HK-2 (cell line): ENCODE measurements around the gene PEAK3.

Source experiments
- DNase-seq: peaks from one replicate; pipeline ENCODE4 v3.0.0-alpha.2; 2018; ENCODE audit not compliant: unreplicated experiment

Gene PEAK3

GRCh38 chr19:2250766-2251105 lies 31.2 kb downstream of the PEAK3 start:
- DNase-seq, result no peak

GRCh38 chr19:2249880-2250765 lies 31.9 kb downstream of the PEAK3 start:
- DNase-seq, result no peak

GRCh38 chr19:2249010-2249866 lies 32.7 kb downstream of the PEAK3 start, which contains the start of gene AMH:
Gene AMH (plus strand): TSS chr19:2249323. CDS start chr19:2249333, 10 bp downstream.
- no peak for DNase-seq

GRCh38 chr19:2248136-2249009 lies 33.6 kb downstream of the PEAK3 start:
- DNase-seq, result no peak

GRCh38 chr19:2247433-2248101 lies 34.4 kb downstream of the PEAK3 start:
- no peak for DNase-seq

GRCh38 chr19:2246801-2247361 lies 35.1 kb downstream of the PEAK3 start:
- DNase-seq, result no peak

- DNase-seq, result no peak
Observed at GRCh38 chr19:2246014-2246620, 35.9 kb downstream of the PEAK3 start.

GRCh38 chr19:2245273-2245672 lies 36.7 kb downstream of the PEAK3 start:
- DNase-seq, result no peak

- DNase-seq, result no peak
Observed at GRCh38 chr19:2244486-2244885, 37.5 kb downstream of the PEAK3 start.

- DNase-seq, result no peak
Observed at GRCh38 chr19:2244125-2244411, 37.9 kb downstream of the PEAK3 start.

GRCh38 chr19:2243274-2244124 lies 38.5 kb downstream of the PEAK3 start:
- no peak for DNase-seq

GRCh38 chr19:2242816-2243215 lies 39.2 kb downstream of the PEAK3 start:
- no peak for DNase-seq

- DNase-seq, result no peak
Observed at GRCh38 chr19:2242092-2242537, 39.9 kb downstream of the PEAK3 start.

GRCh38 chr19:2240881-2241760 lies 40.9 kb downstream of the PEAK3 start:
- no peak for DNase-seq

- no peak for DNase-seq
Observed at GRCh38 chr19:2239771-2240770, 41.9 kb downstream of the PEAK3 start.

GRCh38 chr19:2239173-2239572 lies 42.8 kb downstream of the PEAK3 start:
- no peak for DNase-seq

- no peak for DNase-seq
Observed at GRCh38 chr19:2237869-2238153, 44.2 kb downstream of the PEAK3 start.
